Measurements from ENCODE around the gene ICA1L.

Gene ICA1L

GRCh38 chr2:202782940-202783558 lies 88.5 kb downstream of the ICA1L start:
- no peak overlapping the region for H3K27ac ChIP-seq (ENCODE audit: low read depth in 2 of 2, low read length in 2 of 2)
- H3K4me1 ChIP-seq (ENCODE audit: control insufficient read depth in 2 of 2, insufficient read depth in 2 of 2, low read length in 2 of 2) = no peaks in the 10 kb centered on the region
- no peak overlapping the region for H3K9ac ChIP-seq (ENCODE audit: low read depth in 1 of 2, low read length in 2 of 2)
- H3K36me3 ChIP-seq (ENCODE audit: control insufficient read depth in 2 of 2, insufficient read depth in 2 of 2, low read length in 2 of 2) = peaks cover 10 to 15% of the 10 kb centered on the region in 2 donors
- no peak overlapping the region for H3K4me3 ChIP-seq (ENCODE audit: low read length in 2 of 2)
- no peaks in the 10 kb centered on the region for H3K9me3 ChIP-seq (ENCODE audit: control insufficient read depth in 2 of 2, low read length in 2 of 2)
- H3K27me3 ChIP-seq (ENCODE audit: control insufficient read depth in 2 of 2, insufficient read depth in 2 of 2, low read length in 2 of 2) = no peaks in the 10 kb centered on the region

- H3K36me3 ChIP-seq (ENCODE audit: control insufficient read depth in 2 of 2, insufficient read depth in 2 of 2, low read length in 2 of 2) = peaks cover 6 to 11% of the 10 kb centered on the region in 2 donors
Observed at GRCh38 chr2:202780514-202781021, 91.0 kb downstream of the ICA1L start.

GRCh38 chr2:202778217-202778616 lies 93.3 kb downstream of the ICA1L start:
- H3K9ac ChIP-seq (ENCODE audit: low read depth in 1 of 2, low read length in 2 of 2) = no peak overlapping the region
- no peak overlapping the region for H3K27ac ChIP-seq (ENCODE audit: low read depth in 2 of 2, low read length in 2 of 2)
- H3K4me1 ChIP-seq (ENCODE audit: control insufficient read depth in 2 of 2, insufficient read depth in 2 of 2, low read length in 2 of 2) = no peaks in the 10 kb centered on the region
- H3K9me3 ChIP-seq (ENCODE audit: control insufficient read depth in 2 of 2, low read length in 2 of 2) = no peaks in the 10 kb centered on the region
- H3K36me3 ChIP-seq (ENCODE audit: control insufficient read depth in 2 of 2, insufficient read depth in 2 of 2, low read length in 2 of 2) = peaks cover 9 to 15% of the 10 kb centered on the region in 2 donors
- H3K4me3 ChIP-seq (ENCODE audit: low read length in 2 of 2) = no peak overlapping the region
- no peaks in the 10 kb centered on the region for H3K27me3 ChIP-seq (ENCODE audit: control insufficient read depth in 2 of 2, insufficient read depth in 2 of 2, low read length in 2 of 2)

More at GRCh38 chr2:202780514-202781021, 91.0 kb downstream of the ICA1L start:
- Histone ChIP-seq H3K9ac (ENCODE audit: low read depth in 1 of 2, low read length in 2 of 2) (no peak overlapping the region), H3K4me1 (ENCODE audit: control insufficient read depth in 2 of 2, insufficient read depth in 2 of 2, low read length in 2 of 2) (no peaks in the 10 kb centered on the region), H3K4me3 (ENCODE audit: low read length in 2 of 2) (no peak overlapping the region), H3K9me3 (ENCODE audit: control insufficient read depth in 2 of 2, low read length in 2 of 2) (no peaks in the 10 kb centered on the region), H3K27ac (ENCODE audit: low read depth in 2 of 2, low read length in 2 of 2) (no peak overlapping the region), H3K27me3 (ENCODE audit: control insufficient read depth in 2 of 2, insufficient read depth in 2 of 2, low read length in 2 of 2) (no peaks in the 10 kb centered on the region)

GRCh38 chr2:202774104-202774503 lies 97.5 kb downstream of the ICA1L start:
- H3K4me3 ChIP-seq (ENCODE audit: low read length in 2 of 2) = no peak overlapping the region
- no peak overlapping the region for H3K9ac ChIP-seq (ENCODE audit: low read depth in 1 of 2, low read length in 2 of 2)
- H3K27ac ChIP-seq (ENCODE audit: low read depth in 2 of 2, low read length in 2 of 2) = no peak overlapping the region

GRCh38 chr2:202773301-202773973 lies 98.1 kb downstream of the ICA1L start:
- H3K4me1 ChIP-seq (ENCODE audit: control insufficient read depth in 2 of 2, insufficient read depth in 2 of 2, low read length in 2 of 2) = no peaks in the 10 kb centered on the region
- no peaks in the 10 kb centered on the region for H3K27me3 ChIP-seq (ENCODE audit: control insufficient read depth in 2 of 2, insufficient read depth in 2 of 2, low read length in 2 of 2)
- no peak overlapping the region for H3K27ac ChIP-seq (ENCODE audit: low read depth in 2 of 2, low read length in 2 of 2)
- no peaks in the 10 kb centered on the region for H3K9me3 ChIP-seq (ENCODE audit: control insufficient read depth in 2 of 2, low read length in 2 of 2)
- H3K9ac ChIP-seq (ENCODE audit: low read depth in 1 of 2, low read length in 2 of 2) = no peak overlapping the region
- peaks cover 9 to 11% of the 10 kb centered on the region in 2 donors for H3K36me3 ChIP-seq (ENCODE audit: control insufficient read depth in 2 of 2, insufficient read depth in 2 of 2, low read length in 2 of 2)
- H3K4me3 ChIP-seq (ENCODE audit: low read length in 2 of 2) = no peak overlapping the region

More at GRCh38 chr2:202774104-202774503, 97.5 kb downstream of the ICA1L start:
- Histone ChIP-seq H3K4me1 (ENCODE audit: control insufficient read depth in 2 of 2, insufficient read depth in 2 of 2, low read length in 2 of 2) (no peaks in the 10 kb centered on the region), H3K9me3 (ENCODE audit: control insufficient read depth in 2 of 2, low read length in 2 of 2) (no peaks in the 10 kb centered on the region), H3K27me3 (ENCODE audit: control insufficient read depth in 2 of 2, insufficient read depth in 2 of 2, low read length in 2 of 2) (no peaks in the 10 kb centered on the region), H3K36me3 (ENCODE audit: control insufficient read depth in 2 of 2, insufficient read depth in 2 of 2, low read length in 2 of 2) (peaks cover 9 to 11% of the 10 kb centered on the region in 2 donors)

GRCh38 chr2:202771741-202772460 lies 99.7 kb downstream of the ICA1L start:
- H3K27me3 ChIP-seq (ENCODE audit: control insufficient read depth in 2 of 2, insufficient read depth in 2 of 2, low read length in 2 of 2) = no peaks in the 10 kb centered on the region
- H3K9me3 ChIP-seq (ENCODE audit: control insufficient read depth in 2 of 2, low read length in 2 of 2) = no peaks in the 10 kb centered on the region
- H3K36me3 ChIP-seq (ENCODE audit: control insufficient read depth in 2 of 2, insufficient read depth in 2 of 2, low read length in 2 of 2) = peaks cover 8 to 9% of the 10 kb centered on the region in 2 donors
- no peak overlapping the region for H3K27ac ChIP-seq (ENCODE audit: low read depth in 2 of 2, low read length in 2 of 2)
- H3K9ac ChIP-seq (ENCODE audit: low read depth in 1 of 2, low read length in 2 of 2) = no peak overlapping the region
- H3K4me3 ChIP-seq (ENCODE audit: low read length in 2 of 2) = no peak overlapping the region
- no peaks in the 10 kb centered on the region for H3K4me1 ChIP-seq (ENCODE audit: control insufficient read depth in 2 of 2, insufficient read depth in 2 of 2, low read length in 2 of 2)

GRCh38 chr2:202771336-202771735 lies 100.2 kb downstream of the ICA1L start:
- Histone ChIP-seq H3K27ac (ENCODE audit: low read depth in 2 of 2, low read length in 2 of 2) (no peak overlapping the region), H3K27me3 (ENCODE audit: control insufficient read depth in 2 of 2, insufficient read depth in 2 of 2, low read length in 2 of 2) (no peaks in the 10 kb centered on the region)

GRCh38 chr2:202769201-202769600 lies 102.4 kb downstream of the ICA1L start:
- Histone ChIP-seq H3K27ac (ENCODE audit: low read depth in 2 of 2, low read length in 2 of 2) (no peak overlapping the region), H3K4me3 (ENCODE audit: low read length in 2 of 2) (no peak overlapping the region), H3K4me1 (ENCODE audit: control insufficient read depth in 2 of 2, insufficient read depth in 2 of 2, low read length in 2 of 2) (no peaks in the 10 kb centered on the region), H3K36me3 (ENCODE audit: control insufficient read depth in 2 of 2, insufficient read depth in 2 of 2, low read length in 2 of 2) (peaks cover 8% of the 10 kb centered on the region in 2 donors), H3K9ac (ENCODE audit: low read depth in 1 of 2, low read length in 2 of 2) (no peak overlapping the region), H3K9me3 (ENCODE audit: control insufficient read depth in 2 of 2, low read length in 2 of 2) (no peaks in the 10 kb centered on the region), H3K27me3 (ENCODE audit: control insufficient read depth in 2 of 2, insufficient read depth in 2 of 2, low read length in 2 of 2) (no peaks in the 10 kb centered on the region)

More at GRCh38 chr2:202771336-202771735, 100.2 kb downstream of the ICA1L start:
- Histone ChIP-seq H3K4me3 (ENCODE audit: low read length in 2 of 2) (no peak overlapping the region), H3K4me1 (ENCODE audit: control insufficient read depth in 2 of 2, insufficient read depth in 2 of 2, low read length in 2 of 2) (no peaks in the 10 kb centered on the region), H3K9ac (ENCODE audit: low read depth in 1 of 2, low read length in 2 of 2) (no peak overlapping the region), H3K9me3 (ENCODE audit: control insufficient read depth in 2 of 2, low read length in 2 of 2) (no peaks in the 10 kb centered on the region), H3K36me3 (ENCODE audit: control insufficient read depth in 2 of 2, insufficient read depth in 2 of 2, low read length in 2 of 2) (peaks cover 8 to 9% of the 10 kb centered on the region in 2 donors)

- no peak overlapping the region for H3K27ac ChIP-seq (ENCODE audit: low read depth in 2 of 2, low read length in 2 of 2)
- no peak overlapping the region for H3K4me3 ChIP-seq (ENCODE audit: low read length in 2 of 2)
- no peaks in the 10 kb centered on the region for H3K27me3 ChIP-seq (ENCODE audit: control insufficient read depth in 2 of 2, insufficient read depth in 2 of 2, low read length in 2 of 2)
- H3K4me1 ChIP-seq (ENCODE audit: control insufficient read depth in 2 of 2, insufficient read depth in 2 of 2, low read length in 2 of 2) = no peaks in the 10 kb centered on the region
- no peaks in the 10 kb centered on the region for H3K9me3 ChIP-seq (ENCODE audit: control insufficient read depth in 2 of 2, low read length in 2 of 2)
- H3K9ac ChIP-seq (ENCODE audit: low read depth in 1 of 2, low read length in 2 of 2) = no peak overlapping the region
- H3K36me3 ChIP-seq (ENCODE audit: control insufficient read depth in 2 of 2, insufficient read depth in 2 of 2, low read length in 2 of 2) = peaks cover 10 to 14% of the 10 kb centered on the region in 2 donors
Observed at GRCh38 chr2:202768273-202768672, 103.3 kb downstream of the ICA1L start.

- H3K9ac ChIP-seq (ENCODE audit: low read depth in 1 of 2, low read length in 2 of 2) = no peak overlapping the region
- H3K4me3 ChIP-seq (ENCODE audit: low read length in 2 of 2) = no peak overlapping the region
- no peaks in the 10 kb centered on the region for H3K4me1 ChIP-seq (ENCODE audit: control insufficient read depth in 2 of 2, insufficient read depth in 2 of 2, low read length in 2 of 2)
- no peak overlapping the region for H3K27ac ChIP-seq (ENCODE audit: low read depth in 2 of 2, low read length in 2 of 2)
- no peaks in the 10 kb centered on the region for H3K9me3 ChIP-seq (ENCODE audit: control insufficient read depth in 2 of 2, low read length in 2 of 2)
- no peaks in the 10 kb centered on the region for H3K27me3 ChIP-seq (ENCODE audit: control insufficient read depth in 2 of 2, insufficient read depth in 2 of 2, low read length in 2 of 2)
- peaks cover 15 to 17% of the 10 kb centered on the region in 2 donors for H3K36me3 ChIP-seq (ENCODE audit: control insufficient read depth in 2 of 2, insufficient read depth in 2 of 2, low read length in 2 of 2)
Observed at GRCh38 chr2:202765436-202765835, 106.1 kb downstream of the ICA1L start.
